ENCODE results near the gene CSNK1G2. TPM values are rescaled to one million over a fixed set of nuclear protein-coding genes. Genes with fewer than 3 reads are reported as not detected.

Gene CSNK1G2
- total and polyA plus RNA-seq, 2 of the 13 experiments (the other 11 are each of a cell fraction or from before 2014, with no cell fraction given): 53.8 to 72.5 TPM

- TF ChIP-seq JUNB (CRISPR knock-in tag; IDR thresholded peaks at IDR 0.05; ENCODE audit: borderline replicate concordance): no peak
- peak; percentile 80; the same call in 1 of the 2 replicates for TF ChIP-seq ZNF747 (CRISPR knock-in tag; IDR thresholded peaks at IDR 0.05; ENCODE audit: borderline replicate concordance)
- no peak for TF ChIP-seq CHCHD3 (CRISPR knock-in tag; IDR thresholded peaks at IDR 0.05)
- no peak for TF ChIP-seq TFDP2 (CRISPR knock-in tag; IDR thresholded peaks at IDR 0.05)
- TF ChIP-seq NRL (CRISPR knock-in tag; IDR thresholded peaks at IDR 0.05; ENCODE audit: borderline replicate concordance): no peak
- TF ChIP-seq SMAD1 (CRISPR knock-in tag; IDR thresholded peaks at IDR 0.05; ENCODE audit: borderline replicate concordance, low read depth): no peak
- 0 out of 2 replicates have a peak, but pooled peaks have one; percentile 16 for TF ChIP-seq ZNF224 (CRISPR knock-in tag; IDR thresholded peaks at IDR 0.05)
- no peak for TF ChIP-seq ZNF784 (CRISPR knock-in tag; IDR thresholded peaks at IDR 0.05; ENCODE audit: borderline replicate concordance)
- no peak for TF ChIP-seq ZNF616 (CRISPR knock-in tag; IDR thresholded peaks at IDR 0.05; ENCODE audit: low read depth)
- no peak for TF ChIP-seq NBN (conservative IDR thresholded peaks at IDR 0.05)
- no peak for TF ChIP-seq MIXL1 (CRISPR knock-in tag; IDR thresholded peaks at IDR 0.05)
- TF ChIP-seq ZNF605 (CRISPR knock-in tag; IDR thresholded peaks at IDR 0.05): 0 out of 2 replicates have a peak, but pooled peaks have one; percentile 41
- TF ChIP-seq ZMAT5 (CRISPR knock-in tag; IDR thresholded peaks at IDR 0.05; ENCODE audit: borderline replicate concordance, low read depth): no peak
- no peak for TF ChIP-seq MATR3 (CRISPR knock-in tag; IDR thresholded peaks at IDR 0.05)
- TF ChIP-seq CHD4 (IDR thresholded peaks at IDR 0.05; ENCODE audit: borderline replicate concordance, low read length): peak; percentile 84; the same call in 1 of the 2 replicates
- no peak for TF ChIP-seq ZFP62 (CRISPR knock-in tag; IDR thresholded peaks at IDR 0.05)
- no peak for TF ChIP-seq DNMT3B (CRISPR knock-in tag; conservative IDR thresholded peaks at IDR 0.05)
- no peak for TF ChIP-seq CENPT (CRISPR knock-in tag; IDR thresholded peaks at IDR 0.05; ENCODE audit: low read depth)
- TF ChIP-seq REPIN1 (CRISPR knock-in tag; IDR thresholded peaks at IDR 0.05; ENCODE audit: borderline replicate concordance, low read depth): no peak
- TF ChIP-seq ZNF772 (CRISPR knock-in tag; IDR thresholded peaks at IDR 0.05): 0 out of 2 replicates have a peak, but pooled peaks have one; percentile 69
- TF ChIP-seq DZIP1 (CRISPR knock-in tag; IDR thresholded peaks at IDR 0.05): no peak
- TF ChIP-seq NPAS2 (CRISPR knock-in tag; IDR thresholded peaks at IDR 0.05; ENCODE audit: borderline replicate concordance): no peak
- TF ChIP-seq HDAC1 (CRISPR knock-in tag; IDR thresholded peaks at IDR 0.05): 0 out of 2 replicates have a peak, but pooled peaks have one; percentile 18
- no peak for TF ChIP-seq NR1H2 (CRISPR knock-in tag; IDR thresholded peaks at IDR 0.05; ENCODE audit: borderline replicate concordance, low read depth)
- no peak for TF ChIP-seq SMYD3 (CRISPR knock-in tag; IDR thresholded peaks at IDR 0.05)
- TF ChIP-seq HMG20B (CRISPR knock-in tag; conservative IDR thresholded peaks at IDR 0.05): no peak
- TF ChIP-seq GZF1 (CRISPR knock-in tag; IDR thresholded peaks at IDR 0.05): no peak
Measured at GRCh38 chr19:1904860-1905109, 36.2 kb upstream of the CSNK1G2 start (continued).
